Suppressor macrophage treated with lipopolysaccharide for 1 hour (primary cell): ENCODE results near the gene CKB.

ENCODE experiments used
- DNase-seq, 3 donors: peaks; one replicate each; pipeline ENCODE4 v3.0.0-alpha.2; 2020 to 2022

CKB gene

GRCh38 chr14:103510724-103511693 is 11.6 kb downstream of the CKB start:
- DNase-seq: no peak

GRCh38 chr14:103509864-103510723 is 12.5 kb downstream of the CKB start:
- DNase-seq: no peak

DNA sequence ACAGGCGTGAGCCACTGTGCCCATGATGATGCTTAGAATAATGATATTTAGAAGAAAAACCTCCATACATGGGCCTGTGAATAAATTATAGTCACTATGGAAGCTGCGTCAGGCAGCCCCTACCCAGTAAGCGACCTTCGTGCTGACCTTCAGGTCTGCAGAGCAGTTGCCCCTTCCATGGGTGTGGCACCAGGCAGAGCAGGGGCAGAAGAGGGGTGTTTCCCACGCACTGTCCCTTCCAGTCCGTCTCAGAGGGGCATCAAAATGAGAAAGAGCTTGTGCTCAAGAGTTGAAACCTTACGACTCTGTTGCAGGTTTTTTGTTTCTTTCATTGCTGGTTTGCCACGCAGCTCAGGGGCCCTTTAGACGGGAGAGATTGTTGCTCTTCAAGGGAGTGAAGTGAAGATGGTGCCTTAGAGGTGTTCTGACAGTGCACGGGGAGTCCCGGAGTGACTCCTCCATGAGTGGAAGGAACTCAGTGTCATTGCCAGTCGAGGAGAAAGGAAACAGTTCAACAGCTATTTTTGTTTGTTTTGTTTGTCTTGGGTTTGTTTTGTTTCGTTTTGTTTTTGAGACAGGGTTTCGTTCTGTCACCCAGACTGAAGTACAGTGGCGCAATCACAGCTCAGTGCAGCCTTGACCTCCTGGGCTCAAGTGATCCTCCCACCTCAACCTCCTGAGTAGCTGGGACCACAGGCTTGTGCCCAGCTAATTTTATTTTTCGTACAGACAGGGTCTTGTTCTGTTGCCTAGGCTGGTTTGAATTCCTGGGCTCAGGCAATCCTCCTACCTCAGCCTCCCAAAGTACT is 13.9 kb downstream of the CKB start:
- DNase-seq: peak in 1 of 3 donors; percentile 57

- no peak for DNase-seq
Measured at GRCh38 chr14:103507751-103508150, 14.9 kb downstream of the CKB start.

DNA sequence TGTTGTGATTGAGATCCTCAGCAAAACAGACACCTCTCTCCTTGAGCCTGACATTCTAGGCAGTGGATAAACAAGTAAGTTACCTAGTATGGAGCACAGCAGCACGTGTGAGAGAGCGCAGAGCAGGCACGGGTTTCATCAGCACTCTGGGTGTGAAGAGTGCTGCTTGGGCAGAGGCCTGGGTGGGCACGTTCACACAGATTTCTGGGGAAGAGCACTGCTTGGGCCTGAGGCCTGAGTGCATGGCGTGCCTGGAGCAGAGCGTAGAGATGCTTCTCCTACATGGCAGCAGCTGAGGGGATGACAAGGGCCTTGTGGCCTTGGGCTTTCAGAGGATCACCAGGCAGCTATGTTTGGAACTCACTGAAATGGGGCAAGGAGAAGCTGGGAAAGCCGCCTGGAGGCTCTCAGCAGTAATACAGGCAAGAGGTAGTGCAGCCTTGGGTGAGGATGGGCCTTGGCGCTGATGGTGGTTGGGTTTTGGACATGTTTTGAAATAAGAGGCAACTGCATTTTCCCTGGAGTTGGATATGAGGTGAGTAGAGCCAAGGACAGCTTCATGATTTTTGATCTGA is 17.6 kb downstream of the CKB start:
- DNase-seq: no peak

- DNase-seq: no peak
Measured at GRCh38 chr14:103503296-103503695, 19.3 kb downstream of the CKB start.

DNA sequence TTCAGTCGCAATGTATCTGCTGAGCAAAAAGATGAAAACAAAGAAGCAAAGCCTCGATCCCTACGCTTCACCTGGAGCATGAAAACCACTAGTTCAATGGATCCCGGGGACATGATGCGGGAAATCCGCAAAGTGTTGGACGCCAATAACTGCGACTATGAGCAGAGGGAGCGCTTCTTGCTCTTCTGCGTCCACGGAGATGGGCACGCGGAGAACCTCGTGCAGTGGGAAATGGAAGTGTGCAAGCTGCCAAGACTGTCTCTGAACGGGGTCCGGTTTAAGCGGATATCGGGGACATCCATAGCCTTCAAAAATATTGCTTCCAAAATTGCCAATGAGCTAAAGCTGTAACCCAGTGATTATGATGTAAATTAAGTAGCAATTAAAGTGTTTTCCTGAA is 19.8 kb downstream of the CKB start:
- no peak for DNase-seq

DNA sequence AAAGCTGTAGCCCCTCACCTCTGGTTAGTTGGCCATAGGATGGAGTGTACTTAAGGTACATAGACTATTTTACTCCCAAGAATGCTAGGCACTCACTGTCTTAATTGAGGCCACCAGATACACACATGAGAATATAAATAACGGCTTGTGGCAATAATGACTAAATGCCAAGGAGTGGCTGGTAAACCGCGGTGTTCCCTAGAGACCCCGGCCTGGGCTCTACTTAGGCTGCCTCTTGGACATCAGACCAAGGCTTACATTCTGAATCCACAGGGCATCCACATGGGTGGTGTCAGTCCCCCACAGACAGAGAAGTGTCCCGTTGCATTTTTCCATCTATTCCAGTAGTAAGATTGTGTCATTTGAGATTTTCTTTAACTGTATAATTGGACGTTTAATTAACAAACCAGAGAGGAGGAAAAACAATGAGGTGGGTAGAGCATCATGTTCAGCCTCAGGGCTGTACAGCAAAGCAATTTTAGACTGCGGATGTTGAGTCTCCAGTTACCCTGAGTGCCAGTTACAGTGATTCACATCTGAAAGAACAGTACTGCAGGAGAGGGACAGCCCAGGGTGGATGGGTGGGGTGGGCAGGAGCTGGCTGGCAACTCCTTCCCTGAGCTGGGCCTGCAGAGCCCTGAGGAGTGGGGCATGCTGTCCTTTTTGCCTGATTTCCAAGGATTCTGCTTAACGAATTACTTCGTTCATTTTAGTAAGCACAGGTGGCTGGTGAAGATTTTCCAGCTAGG is 20.5 kb downstream of the CKB start:
- DNase-seq: no peak

DNA sequence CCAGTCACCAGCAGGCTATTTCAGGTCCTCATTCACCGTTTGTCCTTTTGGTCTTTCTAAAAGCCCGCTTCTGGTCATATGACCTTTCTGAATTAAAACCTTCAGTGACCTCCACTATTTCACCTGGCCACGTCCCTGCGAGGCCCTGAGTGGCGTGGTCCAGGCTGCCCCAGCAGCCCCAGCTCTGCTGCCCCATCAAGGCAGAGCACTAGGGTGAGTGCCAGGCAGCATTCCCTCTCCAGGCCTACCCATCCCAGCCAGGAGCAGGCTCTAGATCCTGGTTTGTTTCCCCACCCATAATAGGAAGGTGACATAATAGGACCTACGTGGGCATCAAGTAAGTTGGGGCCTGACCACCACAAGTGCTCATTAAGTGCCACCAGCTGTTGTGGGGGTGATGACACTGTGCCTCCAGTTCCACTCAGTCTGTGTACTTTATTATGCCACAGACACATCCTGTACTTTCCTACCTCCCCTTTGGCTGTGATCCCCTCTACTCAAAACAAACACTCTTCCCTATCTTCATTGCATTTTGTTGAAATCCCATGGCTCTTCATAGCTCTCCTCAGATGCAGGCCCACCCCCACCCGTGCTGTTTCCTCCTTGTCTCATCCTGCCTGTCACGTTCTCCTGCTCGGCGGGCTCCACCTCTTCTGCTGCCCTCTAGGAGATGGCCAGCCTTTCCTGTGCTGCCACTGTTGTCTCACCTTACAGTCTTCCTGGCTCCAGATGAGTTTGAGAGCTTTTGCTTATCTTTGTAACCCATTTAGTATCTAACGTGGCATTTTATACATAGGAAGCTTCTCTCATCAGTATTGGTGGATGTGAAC is 21.4 kb downstream of the CKB start:
- no peak for DNase-seq

GRCh38 chr14:103500148-103500990 is 22.3 kb downstream of the CKB start:
- peak; percentile 87 to 95 (median 90) for DNase-seq

GRCh38 chr14:103499709-103500108 is 22.9 kb downstream of the CKB start:
- no peak for DNase-seq

DNA sequence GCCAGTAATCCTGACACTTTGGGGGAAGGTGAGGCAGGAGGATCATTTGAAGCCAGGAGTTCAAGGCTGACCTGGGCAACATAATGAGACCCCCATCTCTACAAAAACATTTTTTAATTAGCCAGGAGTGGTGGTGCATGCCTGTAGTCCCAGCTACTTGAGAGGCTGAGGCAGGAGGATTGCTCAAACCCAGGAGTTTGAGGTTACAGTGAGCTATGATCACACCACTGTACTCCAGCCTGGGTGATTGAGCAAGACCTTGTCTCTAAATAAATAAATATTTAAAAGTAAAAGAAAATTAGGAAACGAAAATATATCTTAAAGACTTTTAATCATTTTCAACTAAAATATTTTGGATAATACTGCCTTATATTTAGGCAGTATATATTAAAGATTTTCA is 25.9 kb downstream of the CKB start:
- DNase-seq: no peak

GRCh38 chr14:103495854-103496253 is 26.8 kb downstream of the CKB start:
- DNase-seq: no peak

DNA sequence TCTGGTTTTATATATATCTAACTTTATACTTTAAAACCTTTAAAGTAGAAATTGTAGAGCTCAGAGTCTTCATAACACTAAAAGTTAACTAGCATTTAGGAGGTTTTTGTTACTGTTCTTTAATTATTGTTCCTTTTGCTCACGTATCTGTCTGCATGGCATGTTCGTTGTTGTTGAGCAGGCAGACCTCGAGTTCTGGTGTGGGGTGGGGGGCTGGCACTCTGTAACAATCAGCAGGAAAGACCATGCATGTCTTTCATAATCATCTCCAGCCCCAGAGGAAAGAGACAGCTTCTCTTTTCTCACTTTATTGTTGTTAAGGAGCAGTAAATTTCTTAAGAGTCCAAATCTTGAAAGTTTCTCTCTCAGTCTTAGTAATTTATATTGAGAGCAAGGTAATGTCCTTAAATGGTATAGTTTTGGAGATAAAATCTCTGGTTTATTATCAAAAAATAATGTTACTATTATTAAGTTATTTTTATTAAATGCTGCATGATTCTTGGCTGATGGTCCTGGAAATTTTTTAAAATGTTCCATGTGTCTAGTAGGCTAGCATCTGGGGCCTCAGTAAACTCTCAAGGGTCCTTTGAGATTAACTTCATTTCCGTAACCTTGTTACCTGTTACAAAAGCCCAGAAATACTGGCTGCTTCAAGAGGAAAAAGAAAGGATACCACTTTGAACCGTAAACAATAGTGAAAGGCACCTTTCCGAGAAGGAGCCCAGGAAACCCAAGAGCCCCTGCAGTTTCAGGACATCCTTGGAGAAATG is 30.3 kb downstream of the CKB start:
- DNase-seq: no peak

DNA sequence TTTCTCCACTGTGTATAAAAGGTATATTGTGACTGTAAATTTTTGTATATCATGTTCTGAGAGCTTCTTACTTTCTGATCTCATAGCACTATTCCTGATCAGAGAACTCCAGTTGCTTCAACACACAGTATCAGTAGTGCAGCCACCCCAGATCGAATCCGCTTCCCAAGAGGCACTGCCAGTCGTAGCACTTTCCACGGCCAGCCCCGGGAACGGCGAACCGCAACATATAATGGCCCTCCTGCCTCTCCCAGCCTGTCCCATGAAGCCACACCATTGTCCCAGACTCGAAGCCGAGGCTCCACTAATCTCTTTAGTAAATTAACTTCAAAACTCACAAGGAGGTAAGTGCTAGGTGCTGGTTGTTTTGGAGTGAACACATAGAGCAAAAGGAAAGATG is 30.9 kb downstream of the CKB start:
- no peak for DNase-seq

GRCh38 chr14:103489621-103490020 is 33.0 kb downstream of the CKB start:
- DNase-seq: no peak

DNA sequence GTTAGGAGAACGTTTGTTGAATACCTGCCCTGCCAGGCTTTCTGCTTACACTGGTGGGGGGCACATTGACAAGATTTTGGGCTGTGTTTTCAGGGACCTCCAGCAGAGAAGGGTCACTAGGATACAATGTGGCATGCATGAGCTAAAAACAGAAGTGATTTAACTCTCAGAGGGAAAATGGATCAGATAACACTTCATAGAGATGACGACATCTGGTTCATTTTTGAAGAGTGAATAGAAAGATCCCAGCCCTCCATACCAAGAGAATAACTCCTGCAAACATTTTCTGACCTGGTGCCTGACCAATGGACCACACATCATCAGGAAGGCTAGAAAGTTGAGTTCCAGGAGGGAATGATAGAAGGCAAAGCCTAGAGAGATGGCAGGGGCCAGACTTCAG is 33.7 kb downstream of the CKB start:
- DNase-seq: no peak

GRCh38 chr14:103488071-103488470 is 34.6 kb downstream of the CKB start:
- no peak for DNase-seq

DNA sequence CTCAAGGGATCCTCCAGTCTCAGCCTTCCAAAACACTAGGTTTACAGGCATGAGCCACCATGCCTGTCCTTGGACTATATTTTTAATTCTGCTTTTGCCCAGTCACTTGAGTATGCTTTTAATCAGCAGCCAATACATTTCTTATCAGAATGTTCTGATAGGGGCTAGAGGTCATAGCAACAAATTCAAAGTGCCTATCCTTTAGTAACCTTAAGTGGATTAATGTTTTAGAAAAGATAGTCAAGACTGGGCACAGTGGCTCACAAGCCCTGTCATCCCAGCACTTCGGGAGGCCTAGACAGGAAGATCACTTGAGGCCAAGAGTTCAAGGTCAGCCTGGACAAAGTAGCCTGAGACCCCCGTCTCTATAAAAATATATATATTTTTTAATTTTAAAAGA is 37.1 kb downstream of the CKB start:
- DNase-seq: no peak
